ENCODE measurements around the gene CCDC88B.

- no peak for TF ChIP-seq CTCF (conservative IDR thresholded peaks at IDR 0.05; ENCODE audit: low read length)
- no peak for TF ChIP-seq EZH2phosphoT487 (IDR thresholded peaks at IDR 0.05; ENCODE audit: borderline replicate concordance)
These were observed 40.8 kb upstream of the CCDC88B start for GRCh38 chr11:64298966-64299846.
